ENCODE measurements around the gene RASSF3. TPM values are rescaled to one million over a fixed set of nuclear protein-coding genes. Genes with fewer than 3 reads are reported as not detected.

Gene RASSF3
- total RNA-seq, 1 experiment from 2014 or later: 30.5 TPM

GRCh38 chr12:64706857-64707256 is 96.6 kb downstream of the RASSF3 start:
- no peak overlapping the region for H3K27ac Mint-ChIP-seq (ENCODE audit: low read depth, unreplicated experiment)
- no TSS peak for BruUV-seq (replicated peaks)
- no peaks in the 10 kb centered on the region for H3K4me1 Mint-ChIP-seq (ENCODE audit: insufficient read depth, unreplicated experiment)
- intact Hi-C loops (cut with micrococcal nuclease): no loop called here
- ChIA-PET CTCF (interaction anchor here (0.5 to 6.5 kb wide), 9 partner anchors 9 to 174 kb away, joined by 3 to 51 read pairs (median 4); no protein-coding TSS in a partner anchor), POLR2A (interaction anchor here (0.7 to 1.0 kb wide), 3 partner anchors 30 to 135 kb away, joined by 3 to 4 read pairs (median 3); no protein-coding TSS in a partner anchor)
- no peak for TF ChIP-seq CTCF (IDR thresholded peaks at IDR 0.05; ENCODE audit: unreplicated experiment)
- DNase-seq (ENCODE audit: unreplicated experiment): no peak
- no peak overlapping the region for H3K4me3 Mint-ChIP-seq (ENCODE audit: unreplicated experiment)
- peaks cover 4% of the 10 kb centered on the region for H3K36me3 Mint-ChIP-seq (ENCODE audit: insufficient read depth, unreplicated experiment)
- H3K9me3 Mint-ChIP-seq (ENCODE audit: unreplicated experiment): no peaks in the 10 kb centered on the region
- no peaks in the 10 kb centered on the region for H3K27me3 Mint-ChIP-seq (ENCODE audit: insufficient read depth, unreplicated experiment)

- intact Hi-C loops (cut with micrococcal nuclease): no loop called here
- no peaks in the 10 kb centered on the region for H3K4me1 Mint-ChIP-seq (ENCODE audit: insufficient read depth, unreplicated experiment)
- DNase-seq (ENCODE audit: unreplicated experiment): no peak
- CTCF ChIA-PET: interaction anchor here (0.5 to 6.5 kb wide), 9 partner anchors 10 to 175 kb away, joined by 3 to 51 read pairs (median 4); no protein-coding TSS in a partner anchor
- H3K36me3 Mint-ChIP-seq (ENCODE audit: insufficient read depth, unreplicated experiment): peaks cover 4% of the 10 kb centered on the region
- no TSS peak for BruUV-seq (replicated peaks)
- H3K4me3 Mint-ChIP-seq (ENCODE audit: unreplicated experiment): no peak overlapping the region
- H3K27me3 Mint-ChIP-seq (ENCODE audit: insufficient read depth, unreplicated experiment): no peaks in the 10 kb centered on the region
- TF ChIP-seq CTCF (IDR thresholded peaks at IDR 0.05; ENCODE audit: unreplicated experiment): no peak
- H3K27ac Mint-ChIP-seq (ENCODE audit: low read depth, unreplicated experiment): no peak overlapping the region
- no peaks in the 10 kb centered on the region for H3K9me3 Mint-ChIP-seq (ENCODE audit: unreplicated experiment)
- POLR2A ChIA-PET: interaction anchor here (0.6 to 1.0 kb wide), 4 partner anchors 17 to 36 kb away, joined by 3 to 4 read pairs (median 3); no protein-coding TSS in a partner anchor
These were observed 97.1 kb downstream of the RASSF3 start for GRCh38 chr12:64707362-64707761.

DNA sequence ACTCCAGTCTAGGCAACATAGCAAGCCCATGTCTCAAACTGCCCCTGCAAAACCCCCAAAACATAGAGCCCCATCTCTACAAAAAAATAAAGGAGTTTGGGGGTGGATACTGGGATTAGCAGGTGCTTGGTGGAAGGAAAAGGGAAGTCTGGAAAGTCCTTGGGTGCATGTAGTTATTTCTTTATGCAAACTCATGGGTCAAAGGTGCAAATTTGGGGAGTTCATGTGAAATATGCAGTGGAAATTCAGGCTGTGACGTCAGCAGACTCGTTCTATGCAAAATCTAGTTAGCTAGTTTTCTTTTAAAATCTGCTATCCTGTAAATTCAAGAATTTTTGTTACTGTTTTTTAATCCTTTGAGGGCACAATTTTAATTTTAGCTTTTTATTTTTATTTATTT is 97.6 kb downstream of the RASSF3 start:
- no peak overlapping the region for H3K4me3 Mint-ChIP-seq (ENCODE audit: unreplicated experiment)
- CTCF ChIA-PET: interaction anchor here (0.5 to 6.5 kb wide), 4 partner anchors 10 to 263 kb away, joined by 3 to 51 read pairs (median 16); no protein-coding TSS in a partner anchor
- H3K36me3 Mint-ChIP-seq (ENCODE audit: insufficient read depth, unreplicated experiment): peaks cover 4% of the 10 kb centered on the region
- no peak for DNase-seq (ENCODE audit: unreplicated experiment)
- H3K27me3 Mint-ChIP-seq (ENCODE audit: insufficient read depth, unreplicated experiment): no peaks in the 10 kb centered on the region
- H3K9me3 Mint-ChIP-seq (ENCODE audit: unreplicated experiment): no peaks in the 10 kb centered on the region
- intact Hi-C loops (cut with micrococcal nuclease): no loop called here
- H3K4me1 Mint-ChIP-seq (ENCODE audit: insufficient read depth, unreplicated experiment): no peaks in the 10 kb centered on the region
- no peak for TF ChIP-seq CTCF (IDR thresholded peaks at IDR 0.05; ENCODE audit: unreplicated experiment)
- POLR2A ChIA-PET: interaction anchor here (0.9 to 1.0 kb wide), 3 partner anchors 16 to 36 kb away, joined by 3 read pairs; no protein-coding TSS in a partner anchor
- no TSS peak for BruUV-seq (replicated peaks)
- H3K27ac Mint-ChIP-seq (ENCODE audit: low read depth, unreplicated experiment): no peak overlapping the region

DNA sequence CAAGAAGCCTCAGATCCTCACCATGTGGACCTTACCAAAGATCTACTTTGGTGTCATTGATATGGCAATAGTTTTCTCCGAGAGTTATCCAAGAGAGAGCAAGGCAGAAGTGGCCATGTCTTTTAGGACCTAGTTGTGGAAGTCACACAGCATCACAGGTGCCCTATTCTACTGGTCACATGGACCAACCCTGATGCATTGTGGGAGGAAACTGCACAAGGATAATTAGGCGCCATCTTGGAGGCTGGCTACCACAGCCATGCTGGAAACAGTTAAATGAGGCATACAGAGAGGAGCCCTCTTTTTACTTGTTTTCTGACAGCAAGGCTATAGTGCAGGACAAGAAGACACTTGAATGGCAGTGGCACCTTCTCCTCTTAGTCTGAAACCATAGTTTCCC is 99.1 kb downstream of the RASSF3 start:
- peaks cover 9% of the 10 kb centered on the region for H3K36me3 Mint-ChIP-seq (ENCODE audit: insufficient read depth, unreplicated experiment)
- no TSS peak for BruUV-seq (replicated peaks)
- intact Hi-C loops (cut with micrococcal nuclease): no loop called here
- no peak for DNase-seq (ENCODE audit: unreplicated experiment)
- no peaks in the 10 kb centered on the region for H3K27me3 Mint-ChIP-seq (ENCODE audit: insufficient read depth, unreplicated experiment)
- TF ChIP-seq CTCF (IDR thresholded peaks at IDR 0.05; ENCODE audit: unreplicated experiment): no peak
- H3K9me3 Mint-ChIP-seq (ENCODE audit: unreplicated experiment): no peaks in the 10 kb centered on the region
- ChIA-PET CTCF (interaction anchor here (0.6 to 1.3 kb wide), 2 partner anchors 12 to 38 kb away, joined by 3 read pairs; no protein-coding TSS in a partner anchor), POLR2A (no interaction called here)
- H3K4me1 Mint-ChIP-seq (ENCODE audit: insufficient read depth, unreplicated experiment): no peaks in the 10 kb centered on the region
- H3K27ac Mint-ChIP-seq (ENCODE audit: low read depth, unreplicated experiment): no peak overlapping the region
- no peak overlapping the region for H3K4me3 Mint-ChIP-seq (ENCODE audit: unreplicated experiment)

Measured in MCF 10A (cell line).